NCI-H446 (cell line): ENCODE measurements around the gene ITK.

Experiments
- DNase-seq, 2 experiments: peaks; one replicate each; lab custom pipeline; 2025; lab: John Stamatoyannopoulos, UW

ITK gene

DNA sequence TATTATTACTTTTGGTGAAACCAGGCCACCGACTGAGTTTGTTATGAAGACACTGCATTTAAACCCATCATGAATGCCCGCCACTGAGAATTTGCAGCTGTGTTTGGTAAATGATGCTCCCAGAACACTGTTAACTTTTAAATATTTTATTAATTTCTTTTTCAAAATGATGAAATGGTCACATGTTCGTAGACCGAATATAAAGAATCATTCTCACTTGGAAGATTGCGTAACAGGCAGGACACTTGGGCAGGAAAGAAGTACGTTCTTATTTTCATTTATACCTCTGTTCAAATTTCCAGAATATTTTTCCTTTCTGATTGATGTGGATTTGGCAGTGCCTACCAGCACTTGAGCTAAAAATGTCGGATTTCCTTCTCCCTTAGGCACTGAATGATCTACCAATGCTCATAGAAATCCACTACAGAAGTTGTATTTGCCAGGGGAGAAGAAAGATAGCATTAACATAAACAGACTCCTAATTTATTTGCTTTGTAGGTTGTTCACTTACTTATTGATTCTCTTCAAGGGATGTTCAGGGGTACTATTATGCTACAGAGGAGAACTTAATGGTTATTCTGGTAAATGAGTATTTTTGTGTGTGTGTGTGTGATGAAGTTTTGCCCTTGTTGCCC lies 99.1 kb downstream of the ITK start:
- no peak for DNase-seq

DNA sequence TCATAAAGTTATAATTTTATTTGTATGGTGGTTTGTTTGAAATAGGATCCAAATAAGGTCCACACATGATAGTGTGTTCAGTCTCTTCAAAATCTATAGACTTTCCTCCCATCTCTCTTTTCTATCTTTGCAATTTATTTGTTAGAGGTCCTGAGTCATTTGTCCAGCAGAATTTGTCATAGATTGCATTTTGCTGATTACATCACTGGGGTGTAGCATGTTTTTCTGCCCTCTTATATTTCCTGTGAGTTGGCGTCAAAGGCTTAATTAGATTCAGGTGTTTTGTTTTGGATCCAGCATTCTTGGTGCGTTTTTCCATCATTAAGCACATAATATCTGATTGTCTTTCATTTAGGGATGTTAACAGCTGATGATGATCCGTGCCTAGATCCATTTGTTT lies 100.3 kb downstream of the ITK start:
- DNase-seq: no peak

DNA sequence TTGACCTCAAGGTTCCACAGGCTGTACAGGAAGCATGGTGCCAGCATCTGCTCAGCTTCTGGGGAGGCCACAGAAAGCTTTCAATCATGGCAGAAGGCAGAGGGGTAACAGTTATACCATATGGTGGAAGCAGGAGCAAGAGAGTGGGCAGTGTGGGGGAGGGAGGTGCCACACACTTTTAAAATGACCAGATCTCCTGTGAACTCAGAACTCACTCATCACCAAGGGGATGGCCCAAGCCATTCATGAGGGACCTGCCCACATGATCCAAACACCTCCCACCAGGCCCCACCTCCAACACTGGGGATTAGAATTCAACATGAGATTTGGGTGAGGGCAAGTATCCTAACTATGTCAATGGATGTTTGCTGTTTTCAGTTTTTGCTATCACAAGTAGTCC lies 101.5 kb downstream of the ITK start:
- DNase-seq: no peak

DNA sequence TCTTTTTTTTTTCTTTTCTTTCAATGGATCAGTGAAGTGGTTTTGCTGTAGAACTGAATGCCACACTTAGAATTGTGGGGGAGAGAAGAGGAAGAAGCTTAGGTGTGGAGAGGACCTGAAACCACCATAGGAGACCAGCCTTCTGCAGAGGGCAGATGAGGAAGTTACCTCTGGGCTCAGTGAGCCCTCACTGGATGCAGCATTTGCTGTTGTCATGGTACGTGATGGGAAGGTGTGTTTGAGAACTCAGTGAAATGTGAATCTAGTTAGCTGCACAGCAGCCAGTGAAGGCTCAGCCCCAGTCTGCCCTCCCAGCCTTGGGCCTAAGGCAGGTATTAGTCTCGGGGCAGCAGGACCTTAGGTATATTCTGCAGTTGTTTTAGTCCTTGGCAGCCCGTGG lies 102.8 kb downstream of the ITK start:
- no peak for DNase-seq

DNA sequence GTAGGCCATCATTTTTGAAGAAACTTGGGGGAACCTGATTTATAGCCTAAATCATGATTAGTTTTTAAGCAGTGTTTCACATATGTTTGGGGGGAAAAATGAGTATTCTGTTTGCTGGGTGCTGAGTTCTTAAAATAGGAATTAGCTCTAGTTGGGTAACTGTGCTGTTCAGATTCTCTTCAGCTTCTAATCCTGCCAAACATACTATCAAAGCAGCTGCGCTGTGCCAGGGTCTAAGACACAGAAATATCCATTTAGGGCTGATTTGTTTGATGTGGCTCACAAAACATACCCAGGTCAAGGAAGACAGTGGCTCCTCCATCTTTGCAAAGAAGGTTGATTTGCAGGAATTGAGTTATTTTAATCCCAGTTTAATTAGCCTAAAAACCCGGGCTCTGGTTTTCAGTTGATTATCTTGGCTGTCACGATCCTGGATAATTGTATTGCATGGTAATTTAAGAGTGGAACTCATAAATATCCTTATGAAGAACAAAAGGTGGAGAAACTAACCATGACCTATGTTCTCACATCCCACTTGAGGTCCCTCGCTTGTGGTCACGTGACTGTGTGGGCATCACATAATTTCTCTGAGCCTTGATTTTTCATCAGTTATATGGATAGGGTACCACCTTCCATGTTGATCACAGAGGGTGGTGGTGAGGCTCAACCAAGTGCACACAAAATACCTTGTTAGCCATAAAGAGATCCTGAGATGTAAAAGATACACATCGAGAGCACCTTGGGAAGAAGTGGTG lies 104.0 kb downstream of the ITK start:
- no peak for DNase-seq

DNA sequence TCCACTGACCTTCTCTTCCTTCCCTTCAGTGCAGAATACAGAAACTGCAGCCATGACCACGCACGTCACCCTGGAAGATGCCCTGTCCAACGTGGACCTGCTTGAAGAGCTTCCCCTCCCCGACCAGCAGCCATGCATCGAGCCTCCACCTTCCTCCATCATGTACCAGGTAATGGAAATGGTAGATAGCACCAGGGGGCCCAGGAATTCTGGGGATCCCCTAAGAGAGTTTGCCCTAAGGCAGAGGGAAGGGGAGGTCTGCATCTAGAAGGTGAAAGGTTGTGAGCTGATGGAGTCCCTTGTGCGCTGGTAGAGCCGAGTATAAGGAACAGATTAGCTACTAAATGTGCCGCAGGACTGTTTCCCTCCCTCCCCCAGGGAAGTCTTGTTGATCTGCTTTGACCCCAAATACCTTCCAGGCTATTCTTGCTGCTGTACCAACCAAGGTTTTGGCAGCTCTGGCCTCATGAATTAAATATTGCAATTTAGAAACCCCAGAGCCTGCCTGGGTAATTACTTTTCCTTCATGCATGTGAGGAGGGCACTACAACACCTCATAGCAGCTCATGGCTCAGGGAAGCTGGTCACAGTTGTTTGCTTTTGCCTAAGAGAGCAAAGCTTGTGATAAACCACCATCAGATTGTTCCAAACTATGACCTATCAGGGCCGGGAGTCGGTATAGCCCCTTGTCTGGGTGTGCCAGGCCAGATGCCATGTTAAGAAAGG lies 104.8 kb downstream of the ITK start:
- DNase-seq: no peak

DNA sequence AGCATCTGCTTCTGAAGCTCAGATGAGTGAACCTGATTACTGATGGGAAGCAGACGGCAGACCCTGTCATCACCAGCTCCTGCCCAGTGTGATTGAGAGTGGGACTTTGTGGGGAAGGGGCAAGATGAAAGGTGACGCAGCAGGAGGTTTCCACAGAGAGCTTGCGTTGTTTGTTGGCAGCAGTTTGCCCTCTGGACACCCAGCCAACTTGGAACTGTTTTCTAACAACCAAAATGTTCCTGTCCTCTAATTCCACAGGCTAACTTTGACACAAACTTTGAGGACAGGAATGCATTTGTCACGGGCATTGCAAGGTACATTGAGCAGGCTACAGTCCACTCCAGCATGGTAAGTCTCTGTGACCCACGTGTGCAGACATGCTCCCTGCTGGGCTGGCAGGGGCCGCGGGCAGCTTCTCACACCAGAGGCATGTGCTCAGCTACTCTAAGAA lies 106.1 kb downstream of the ITK start:
- DNase-seq: no peak

DNA sequence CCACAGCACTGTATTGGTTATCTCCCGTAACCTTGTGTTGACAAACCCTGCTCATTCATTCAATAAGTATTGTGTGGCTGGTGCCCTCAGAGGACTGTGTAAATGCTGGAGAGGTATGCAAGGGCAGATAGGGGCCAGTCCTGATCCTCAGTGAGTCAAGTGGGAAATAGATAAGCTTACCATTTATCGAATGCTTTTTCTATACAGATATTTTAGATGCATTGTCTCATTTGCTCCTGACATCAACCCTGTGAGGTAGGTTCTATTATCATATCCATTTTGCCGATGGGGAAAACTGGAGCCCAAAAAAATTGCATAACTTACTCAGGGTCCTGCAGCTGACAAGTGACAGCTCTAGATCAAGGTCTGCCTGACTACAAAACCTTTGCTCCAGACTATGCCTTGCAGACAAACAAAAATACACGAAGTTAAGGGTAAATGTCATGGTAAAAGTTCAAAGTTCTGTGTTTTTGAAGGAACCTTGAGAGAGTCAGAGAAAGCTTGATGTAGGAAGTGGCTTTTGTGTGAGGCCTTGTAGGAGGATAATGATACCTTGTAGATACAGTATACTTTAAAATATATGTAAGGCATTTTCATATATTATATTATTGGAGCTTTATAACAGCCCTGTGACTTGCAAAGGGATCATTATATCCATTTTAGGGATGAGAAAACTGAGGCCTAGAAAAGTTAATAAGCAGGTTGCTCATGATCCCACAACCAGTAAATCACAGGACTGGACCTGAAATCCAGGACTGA lies 107.9 kb downstream of the ITK start:
- no peak for DNase-seq

DNA sequence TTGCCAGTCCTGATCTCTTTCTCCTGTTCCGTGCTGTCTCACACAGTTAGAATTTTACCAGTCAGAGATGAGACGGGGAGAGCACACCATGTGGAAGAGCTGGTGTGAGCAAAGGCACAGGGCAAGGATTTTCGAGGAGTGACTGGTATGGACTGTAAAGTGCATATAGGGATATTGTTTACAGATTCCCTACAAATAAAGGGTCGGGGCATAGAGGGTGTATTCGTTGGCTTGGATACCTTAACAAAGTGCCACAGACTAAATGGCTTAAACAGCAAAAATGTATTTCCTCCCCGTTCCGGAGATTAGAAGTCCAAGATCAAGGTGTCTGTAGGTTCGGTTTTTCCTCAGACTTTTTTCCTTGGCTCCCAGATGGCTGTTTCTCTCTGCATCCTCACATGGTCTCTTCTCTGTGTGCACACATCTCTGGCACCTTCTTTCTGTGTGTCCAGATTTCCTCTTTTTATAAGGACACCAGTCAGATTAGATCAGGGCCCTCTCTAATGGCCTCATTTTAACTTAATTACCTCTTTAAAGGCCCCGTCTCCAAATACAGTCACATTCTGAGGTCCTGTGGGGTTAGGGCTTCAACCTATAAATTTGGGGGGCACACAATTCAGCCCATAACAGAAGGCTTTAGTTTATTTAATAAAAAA lies 108.7 kb downstream of the ITK start:
- no peak for DNase-seq

DNA sequence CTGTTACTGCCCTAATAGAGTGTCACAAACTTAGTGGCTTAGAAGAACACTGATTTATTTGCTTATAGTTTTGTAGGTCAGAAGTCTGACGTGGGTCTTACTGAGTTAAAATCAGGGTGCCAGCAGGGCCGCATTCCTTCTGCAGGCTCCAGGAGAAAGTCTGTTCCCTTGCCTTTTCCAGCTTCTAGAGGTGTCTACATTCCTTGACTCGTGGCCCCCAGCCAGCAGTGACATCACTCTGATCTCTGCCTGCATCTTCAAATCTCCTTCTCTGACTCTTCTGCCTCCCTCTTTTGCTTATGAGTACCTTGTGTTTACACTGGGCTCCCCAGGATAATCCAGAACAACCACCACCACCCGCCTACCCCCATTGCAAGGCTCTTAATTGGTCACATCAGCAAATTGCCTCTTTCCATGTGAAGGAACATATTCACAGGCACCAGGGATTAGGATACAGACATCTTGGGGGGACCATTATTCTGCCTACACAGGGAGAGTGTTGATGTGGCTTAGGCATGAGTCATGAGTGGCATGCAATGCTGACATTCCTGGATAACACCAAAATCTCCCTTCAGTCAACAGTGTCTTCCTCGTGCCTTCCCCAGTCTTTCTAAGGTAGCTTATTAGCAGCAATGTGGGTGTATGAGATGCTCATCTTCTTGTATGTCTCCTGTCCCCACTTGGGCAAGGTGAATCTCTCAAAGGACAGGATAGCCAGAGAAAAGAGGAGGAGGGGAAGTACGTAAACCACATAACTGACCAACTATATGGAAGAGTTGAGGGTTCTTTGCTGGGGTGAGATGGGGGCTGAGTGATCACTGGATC lies 109.7 kb downstream of the ITK start:
- DNase-seq: no peak

DNA sequence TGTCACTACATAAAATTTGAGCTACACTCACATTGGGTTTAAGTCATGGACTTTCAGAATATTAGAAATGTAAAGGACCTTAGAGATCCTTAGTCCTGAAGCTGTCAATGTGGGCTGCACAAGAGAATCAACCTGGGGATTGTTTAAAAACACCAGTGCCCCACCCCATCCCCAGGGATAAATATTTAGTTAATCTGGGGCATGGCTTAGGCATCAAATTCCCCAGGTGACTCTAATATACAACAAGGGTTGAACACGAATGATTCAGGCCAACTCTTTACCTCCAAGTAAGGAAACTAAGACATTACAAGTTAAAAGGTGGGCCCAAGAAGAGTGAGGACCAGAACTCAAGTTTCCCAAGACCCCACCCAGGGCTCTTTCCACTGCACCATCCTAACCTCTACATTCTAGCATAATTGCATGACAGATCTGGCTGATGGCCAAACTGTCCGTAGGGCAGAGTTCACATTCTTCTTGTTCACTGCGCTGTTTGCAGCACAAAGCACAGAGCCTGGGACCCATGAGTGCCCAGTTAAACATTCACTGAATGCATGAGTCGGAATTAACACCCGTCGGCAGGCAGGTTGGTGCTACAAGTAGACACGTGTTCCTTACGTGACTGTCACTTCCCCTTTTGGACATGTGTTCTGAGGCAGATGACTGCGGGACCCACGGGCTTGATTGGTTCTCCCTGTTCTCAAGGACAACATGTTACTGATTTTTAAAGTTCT lies 110.5 kb downstream of the ITK start:
- DNase-seq: no peak

DNA sequence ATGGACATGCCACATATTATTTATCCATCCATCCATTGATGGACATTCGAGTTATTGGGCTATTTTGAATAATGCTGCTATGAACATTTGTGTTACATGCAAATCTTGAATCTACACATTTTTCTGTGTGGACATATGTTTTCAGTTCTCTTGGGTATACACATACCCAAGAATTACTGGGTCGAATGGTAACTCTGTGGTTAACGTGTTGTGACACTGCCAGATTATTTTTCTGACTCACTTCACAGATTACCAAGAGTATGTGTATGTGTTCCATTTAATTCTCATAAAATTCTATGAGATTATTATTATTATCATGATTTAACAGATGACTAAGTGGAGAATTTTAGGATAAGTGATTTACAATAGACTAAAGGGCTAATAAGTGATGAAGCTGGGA lies 112.0 kb downstream of the ITK start:
- DNase-seq: no peak

DNA sequence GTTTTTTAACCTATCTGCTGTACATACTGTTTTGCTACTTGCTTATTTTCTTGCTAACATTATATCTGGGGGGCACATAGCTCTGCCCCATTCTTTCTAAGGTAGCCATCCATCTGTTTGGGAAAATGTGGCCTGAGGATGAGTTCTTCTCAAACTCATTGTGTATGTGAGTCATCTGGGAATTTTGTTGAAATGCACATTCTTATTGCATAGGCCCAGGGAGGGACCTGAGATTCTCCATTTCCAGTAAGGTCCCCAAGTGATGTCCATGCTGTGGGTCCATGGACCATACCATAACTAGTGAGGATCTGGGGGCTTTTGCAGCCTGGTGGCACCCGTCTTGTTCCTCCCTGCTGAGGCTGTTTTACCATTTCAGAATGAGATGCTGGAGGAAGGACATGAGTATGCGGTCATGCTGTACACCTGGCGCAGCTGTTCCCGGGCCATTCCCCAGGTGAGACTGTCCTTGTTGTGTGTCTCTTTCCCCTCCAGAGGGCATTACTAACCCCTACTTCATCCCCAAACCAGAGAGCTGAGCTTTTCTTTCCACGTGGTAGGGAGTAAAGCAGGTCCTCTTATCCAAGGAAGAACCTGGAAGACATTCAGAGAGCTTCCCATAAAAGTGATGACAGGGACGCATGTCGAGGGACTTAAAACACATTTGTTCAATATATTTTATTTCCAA lies 113.9 kb downstream of the ITK start:
- DNase-seq: no peak

DNA sequence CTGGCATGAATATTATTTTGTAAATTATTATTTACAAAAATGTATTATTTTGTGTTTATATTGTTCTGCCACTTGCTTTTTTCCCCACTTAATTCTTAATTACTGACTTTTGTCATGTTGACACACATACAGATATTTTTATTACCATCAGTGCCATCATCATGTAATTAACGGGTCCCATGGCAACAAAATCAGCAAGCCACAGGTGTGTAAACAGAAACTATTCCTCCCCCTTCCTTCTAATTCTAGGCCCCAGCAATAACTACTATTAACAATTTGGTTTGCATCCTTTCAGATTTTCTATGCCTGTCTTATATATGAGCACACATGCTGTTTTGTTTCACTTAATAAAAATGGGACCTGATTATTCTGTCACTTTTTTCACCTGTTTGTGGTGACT lies 114.6 kb downstream of the ITK start:
- DNase-seq: no peak

DNA sequence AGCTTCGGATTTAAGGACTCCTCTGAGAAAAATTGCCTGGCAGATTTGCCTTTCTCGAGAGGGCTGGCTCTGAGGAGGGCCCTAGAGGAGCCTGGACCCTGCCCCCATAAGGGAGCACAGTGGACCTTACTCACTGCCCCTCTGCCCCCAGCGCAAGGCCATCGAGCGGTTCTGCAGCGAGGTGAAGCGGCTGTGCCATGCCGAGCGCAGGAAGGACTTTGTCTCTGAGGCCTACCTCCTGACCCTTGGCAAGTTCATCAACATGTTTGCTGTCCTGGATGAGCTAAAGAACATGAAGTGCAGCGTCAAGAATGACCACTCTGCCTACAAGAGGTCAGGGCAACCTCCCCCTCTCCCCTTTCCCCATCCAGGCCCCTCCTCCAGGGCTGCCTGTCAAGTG lies 119.9 kb downstream of the ITK start:
- DNase-seq: no peak

DNA sequence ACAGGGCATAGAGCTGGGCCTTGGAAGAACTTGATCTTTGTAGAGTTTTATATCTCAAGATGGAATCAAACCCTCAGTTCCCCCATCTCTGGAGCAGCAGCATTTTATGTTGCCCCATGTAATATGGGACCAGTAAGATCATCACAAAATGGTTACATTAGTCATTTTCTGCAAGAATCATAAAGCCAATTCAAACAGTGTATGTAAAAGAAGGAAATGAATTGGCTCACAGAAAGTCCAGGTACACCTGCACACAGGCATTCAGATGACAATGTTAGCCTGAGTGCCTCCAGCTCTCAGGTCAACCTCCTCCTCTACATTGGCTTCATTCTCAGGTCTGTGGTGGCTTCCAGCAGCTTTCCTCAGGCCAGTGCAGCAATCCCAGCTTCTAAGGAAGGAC lies 120.4 kb downstream of the ITK start:
- no peak for DNase-seq

DNA sequence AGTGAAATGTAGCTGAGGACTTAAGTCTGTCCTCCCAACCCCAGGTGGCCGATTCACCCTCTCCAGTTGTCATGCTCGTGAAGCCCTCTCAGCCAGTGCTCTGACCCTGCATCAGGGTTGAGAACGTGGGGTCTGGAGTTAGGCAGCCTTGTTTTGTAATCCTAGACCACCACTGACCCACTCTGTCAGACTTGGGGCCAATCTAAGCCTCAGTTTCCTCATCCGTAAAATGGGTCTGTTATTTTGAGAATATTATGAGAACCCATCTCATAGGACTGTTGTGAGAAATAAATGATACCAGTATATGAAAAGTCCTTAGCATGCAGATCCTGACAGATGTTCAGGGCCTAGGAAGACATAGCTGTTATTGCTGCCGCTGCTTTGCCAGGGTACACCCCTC lies 122.4 kb downstream of the ITK start:
- no peak for DNase-seq

DNA sequence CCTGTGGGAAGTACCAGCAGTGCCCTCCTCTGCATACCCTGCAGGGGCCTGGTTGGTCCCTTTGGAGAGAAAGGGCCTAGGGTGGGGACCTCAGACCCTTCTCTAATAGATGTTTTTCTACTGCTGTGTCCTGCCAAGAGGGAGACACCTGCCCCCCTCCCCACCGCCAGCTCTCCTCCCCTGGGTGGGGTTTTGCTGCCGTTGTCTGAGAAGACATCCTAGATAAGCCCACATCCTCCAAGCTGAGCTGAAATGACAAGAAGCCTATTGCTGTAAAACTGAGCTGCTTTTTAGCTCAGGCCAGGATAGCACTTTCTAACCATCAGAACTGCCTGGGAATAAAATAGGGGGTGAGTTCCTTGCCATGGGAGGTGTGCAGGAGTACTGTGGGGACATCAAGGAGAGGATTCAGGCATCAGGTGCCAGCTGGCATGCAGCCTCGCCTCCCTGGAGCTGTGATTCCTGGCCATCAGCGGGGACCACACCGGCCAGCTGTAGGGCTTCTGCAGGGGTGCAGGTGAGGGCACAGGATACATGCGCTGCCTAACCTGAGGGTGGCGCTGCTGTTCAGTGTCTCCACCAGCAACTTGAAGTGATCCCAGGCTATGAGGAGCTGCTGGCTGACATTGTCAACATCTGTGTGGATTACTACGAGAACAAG lies 123.2 kb downstream of the ITK start:
- no peak for DNase-seq
